Measurements from ENCODE around the gene KCNK4.
A peak's percentile ranks its signal among the peaks of the same experiment; 100 is the strongest.

GRCh38 chr11:64331569-64332371 is 40.7 kb downstream of the KCNK4 start:
- TF ChIP-seq BHLHE40 (IDR thresholded peaks at IDR 0.05; ENCODE audit: low read depth, low read length) (no peak), JUN (IDR thresholded peaks at IDR 0.05) (peak in 1 of 2 experiments; percentile 75; a peak in 2 of 5 replicates)

All from A549 (cell line).